GM11168 (cell line): ENCODE data around the gene BMAL1.

Experiments
- in situ Hi-C: fragments of 300-500 bp; cut with MboI; formaldehyde crosslinking; loops from one replicate; pipeline ENCODE4 v1.12.0; 2022; ENCODE audit warnings: low sequenced_read_pairs; ENCODE audit not compliant: unreplicated experiment

The BMAL1 gene

DNA sequence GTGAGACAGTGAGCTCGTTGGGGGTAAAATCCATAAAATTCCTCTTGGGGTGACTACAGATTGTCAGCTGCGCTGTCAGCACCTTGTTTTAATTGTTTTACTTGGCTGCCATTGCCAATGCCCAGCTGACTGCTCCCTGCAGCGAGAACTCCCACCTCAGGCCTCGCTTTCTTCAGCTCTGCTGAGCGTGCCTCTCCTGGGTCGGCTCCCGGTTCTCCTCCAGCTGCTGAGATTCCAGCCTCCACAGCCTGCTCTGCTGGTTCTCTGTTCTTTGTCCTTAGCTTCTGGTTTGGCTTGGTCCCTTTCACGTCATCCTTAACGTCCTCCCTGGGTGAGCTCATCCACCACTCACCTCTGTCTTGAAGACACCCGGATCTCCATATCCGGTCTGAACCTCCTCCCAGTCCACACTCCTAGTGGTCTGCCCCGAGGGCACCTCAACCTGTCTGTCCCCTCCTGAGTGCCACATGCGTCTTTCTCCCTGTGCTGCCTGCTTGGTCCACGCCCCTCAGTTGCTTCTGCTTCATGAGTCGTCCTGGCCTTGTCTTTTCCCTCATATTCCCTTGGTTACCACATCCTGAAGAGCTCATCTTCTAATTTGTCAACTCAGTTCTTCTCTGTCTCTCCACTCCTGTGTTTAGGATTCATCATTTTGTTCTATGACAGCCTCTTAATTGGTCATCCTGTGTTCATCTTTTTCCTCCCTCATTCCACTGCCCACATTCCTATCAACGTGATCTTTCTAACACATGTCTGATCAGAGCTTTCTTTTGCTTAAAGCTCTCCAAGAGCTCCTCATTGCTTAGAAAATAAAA is 35.6 kb downstream of the BMAL1 start:
- in situ Hi-C loops = no loop called here

DNA sequence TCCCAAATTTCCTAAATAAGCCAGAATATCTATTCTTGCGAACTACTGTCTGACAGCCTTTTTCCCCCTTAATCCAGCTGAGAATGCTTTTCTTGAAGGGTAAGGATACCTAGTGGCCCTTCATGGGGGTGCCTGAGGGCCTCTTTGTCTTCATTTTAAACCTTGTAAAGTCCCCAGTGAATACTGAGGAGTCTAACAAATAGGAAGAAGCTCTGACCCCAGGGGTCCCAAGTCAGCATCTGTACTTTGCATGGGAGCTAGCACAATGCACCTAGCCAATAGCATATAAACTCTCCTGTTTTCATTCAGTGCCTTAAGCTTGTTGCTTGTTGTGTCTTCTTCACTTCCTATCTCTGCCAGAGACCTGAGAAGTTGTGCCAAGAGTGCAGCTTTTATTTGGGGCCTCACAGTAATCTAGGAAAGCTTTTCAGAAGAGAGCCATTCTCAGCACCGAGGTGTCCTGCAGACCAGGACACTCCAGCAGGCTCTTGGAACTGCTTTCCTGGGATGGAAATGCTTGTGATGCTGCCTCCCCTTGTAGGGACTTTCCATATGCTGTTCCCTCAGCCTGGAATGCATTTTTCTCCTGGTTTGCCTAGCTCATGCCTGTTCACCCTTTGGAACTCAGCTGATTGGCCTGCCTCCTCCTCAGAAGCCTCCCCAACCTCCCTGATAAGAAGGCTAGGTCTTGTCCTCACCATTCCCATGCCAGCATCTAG is 37.2 kb downstream of the BMAL1 start:
- in situ Hi-C loops = no loop called here

DNA sequence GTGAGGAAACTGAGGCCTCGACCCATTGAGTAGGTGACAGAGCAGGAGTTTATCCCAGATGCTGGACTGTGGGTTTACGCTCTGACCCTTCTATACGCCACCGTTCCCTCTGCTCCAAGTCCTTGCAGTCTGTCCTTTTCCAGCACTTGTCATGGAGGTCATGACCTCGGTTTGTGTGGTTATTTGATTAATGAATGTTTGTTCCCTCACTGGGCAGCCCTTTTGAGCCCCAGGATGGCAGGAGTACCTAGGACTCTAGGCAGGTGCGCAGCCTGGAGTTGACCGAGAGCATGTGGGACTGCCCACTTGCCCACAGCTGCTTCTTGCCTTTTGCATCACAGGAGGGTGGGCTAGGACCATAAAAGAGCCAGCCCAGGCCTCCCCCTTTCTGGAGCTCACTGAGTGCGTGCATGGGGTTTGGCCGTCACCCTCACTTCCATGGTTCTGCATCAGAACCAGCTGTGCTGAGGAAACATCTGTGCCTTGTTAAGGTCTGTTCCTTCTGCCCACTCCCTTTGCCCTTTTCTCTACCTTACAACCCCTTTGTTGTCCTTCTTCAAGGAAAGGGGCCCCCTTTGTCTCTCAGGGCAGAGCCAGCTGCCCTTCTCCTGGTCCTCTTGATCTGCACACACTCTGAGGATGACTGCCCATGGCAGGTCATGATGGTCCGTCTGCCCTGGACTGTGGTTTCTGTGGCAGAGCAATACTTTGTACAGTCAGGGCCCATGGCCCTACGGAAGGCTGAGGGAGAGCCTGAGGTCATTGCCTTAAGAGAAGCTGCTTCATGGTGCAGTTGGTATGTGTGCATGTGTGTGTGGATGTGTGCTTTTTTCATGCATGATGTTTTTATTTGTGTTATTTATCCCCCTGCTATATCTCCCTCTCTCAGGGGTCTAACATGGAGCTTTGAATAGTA is 38.2 kb downstream of the BMAL1 start:
- in situ Hi-C loops = no loop called here

DNA sequence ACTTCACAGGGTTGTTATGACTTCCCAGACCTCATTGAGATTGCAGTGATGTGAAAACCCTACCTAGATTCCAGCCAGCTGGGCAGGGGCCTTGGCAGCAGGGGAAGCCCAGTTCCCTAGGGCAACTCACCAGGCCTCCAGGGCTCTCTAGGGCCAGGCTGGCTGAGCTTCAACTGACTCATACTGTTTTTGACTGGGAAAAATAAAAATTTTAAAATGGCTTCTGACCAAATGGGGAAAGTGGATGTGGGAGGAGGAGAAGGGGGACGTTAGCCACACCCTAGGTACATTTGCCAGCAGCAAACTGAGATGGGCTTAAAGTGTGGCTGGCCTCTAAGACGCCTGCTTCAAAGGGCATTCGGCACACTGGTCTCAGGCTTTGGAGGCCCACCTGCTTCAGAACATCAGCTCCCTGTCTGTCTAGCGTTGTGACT is 39.0 kb downstream of the BMAL1 start:
- in situ Hi-C loops = no loop called here

DNA sequence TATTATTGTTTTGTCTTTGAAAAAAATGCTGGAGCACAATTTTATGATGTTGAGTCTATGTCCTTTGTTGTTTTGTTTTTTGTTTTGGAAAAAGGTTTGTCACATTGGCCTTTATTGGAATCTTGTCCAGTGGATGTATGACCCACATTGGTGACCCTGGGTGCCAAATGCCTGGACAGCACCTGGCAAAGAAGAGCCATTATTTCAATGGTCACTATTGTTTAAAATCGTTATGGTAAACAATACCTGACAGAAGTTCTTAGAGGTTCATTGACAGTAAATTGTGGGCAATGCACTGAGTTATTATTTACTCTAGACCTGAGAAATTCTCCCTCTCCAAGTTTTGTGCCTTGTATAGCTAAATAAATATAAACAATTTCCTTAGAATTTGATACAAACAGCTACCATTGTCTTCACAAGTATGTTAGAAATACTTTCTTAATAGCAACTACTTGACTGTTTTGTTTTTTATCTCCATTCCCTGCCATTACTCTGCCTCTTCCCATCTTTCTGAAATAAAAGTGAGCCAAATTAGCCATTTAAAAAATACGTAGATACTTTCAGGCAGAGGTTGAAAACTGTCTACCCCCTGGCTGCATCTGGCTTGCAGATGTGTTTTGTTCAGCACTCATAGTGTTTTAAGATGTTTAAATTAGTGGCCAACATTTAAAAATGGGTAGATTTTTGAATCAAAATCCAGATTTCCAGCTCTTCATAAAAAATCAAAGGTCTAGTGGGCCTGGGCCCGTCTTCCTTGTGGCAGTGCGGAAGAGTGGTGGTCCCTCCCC is 39.9 kb downstream of the BMAL1 start:
- in situ Hi-C loops = no loop called here

DNA sequence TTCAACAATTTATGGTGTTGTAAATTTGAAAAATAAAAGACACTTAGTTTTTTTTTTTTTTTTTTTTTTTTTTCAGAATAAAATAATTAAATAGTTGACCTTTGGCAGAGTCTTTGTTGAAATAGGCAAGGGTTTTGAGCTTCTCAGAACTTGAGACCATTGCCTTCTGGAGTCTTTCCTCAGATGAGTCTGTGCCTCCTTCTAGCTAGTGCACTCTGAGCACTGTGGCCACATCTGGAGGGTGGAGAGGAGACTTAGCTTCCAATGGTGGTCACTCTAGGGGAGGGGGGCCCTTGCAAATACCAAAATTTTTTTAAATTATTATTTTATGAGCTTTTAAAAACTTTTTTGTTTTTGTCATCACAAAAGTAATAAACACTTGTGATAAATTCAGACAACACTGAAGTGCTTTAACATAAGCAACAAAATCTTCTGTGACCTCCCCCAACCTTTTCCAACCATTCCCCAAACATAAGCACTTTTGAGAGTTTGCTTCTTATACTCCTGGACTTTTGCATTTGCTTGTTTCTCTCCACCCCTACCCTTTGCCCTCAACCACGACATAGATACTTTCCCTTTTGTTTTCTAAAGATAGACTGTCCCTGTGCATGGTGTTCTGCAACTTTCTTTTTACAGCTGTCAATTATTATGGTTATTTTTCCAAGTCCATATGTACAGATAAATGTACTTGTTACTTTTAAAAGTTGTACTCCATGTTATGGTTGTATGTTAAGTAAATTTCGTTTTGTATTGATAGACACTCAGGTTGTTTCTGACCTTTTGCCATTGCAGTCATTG is 41.1 kb downstream of the BMAL1 start:
- in situ Hi-C loops = no loop called here

DNA sequence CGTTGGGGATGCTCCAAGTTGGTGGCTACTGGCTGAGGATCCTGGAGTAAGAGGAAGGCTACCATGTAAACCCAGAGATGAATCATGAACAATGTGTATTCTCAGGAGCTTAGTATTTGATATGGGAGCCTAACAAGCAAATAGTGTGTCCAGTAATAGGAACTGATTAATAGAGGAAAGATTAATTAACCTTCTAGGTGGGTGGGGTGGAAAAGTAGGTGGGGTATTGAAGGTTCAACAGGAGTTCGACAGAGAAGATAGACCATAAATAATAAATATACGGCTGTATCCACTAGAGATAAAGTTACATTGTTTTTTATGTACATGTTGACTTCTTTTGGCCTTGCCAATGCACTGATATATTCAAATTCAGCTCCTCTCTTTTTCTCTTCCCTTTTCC is 43.1 kb downstream of the BMAL1 start:
- in situ Hi-C loops = no loop called here

DNA sequence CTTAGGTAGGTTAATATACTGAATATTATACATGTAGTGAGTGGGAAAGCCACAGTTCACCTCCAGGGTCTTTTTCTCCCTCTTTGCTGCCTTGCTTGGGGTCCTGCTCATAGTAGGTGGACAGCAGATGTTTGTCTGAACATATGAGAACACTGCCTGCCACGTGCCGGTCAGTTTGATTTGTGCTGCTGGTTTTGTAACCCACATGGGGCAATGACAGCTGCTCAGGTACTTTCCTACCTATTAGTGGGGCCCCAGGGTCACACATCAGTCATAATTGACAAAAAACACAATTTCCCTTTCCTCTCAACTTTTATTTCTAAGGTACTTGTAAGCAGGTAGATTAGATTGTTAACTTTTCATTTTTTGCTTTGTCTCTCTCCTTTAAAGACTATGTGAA is 43.8 kb downstream of the BMAL1 start:
- in situ Hi-C loops = no loop called here

- in situ Hi-C loops = no loop called here
Measured at GRCh38 chr11:13324141-13324540, 46.6 kb downstream of the BMAL1 start.

GRCh38 chr11:13324709-13325108 is 47.1 kb downstream of the BMAL1 start:
- in situ Hi-C loops = no loop called here

DNA sequence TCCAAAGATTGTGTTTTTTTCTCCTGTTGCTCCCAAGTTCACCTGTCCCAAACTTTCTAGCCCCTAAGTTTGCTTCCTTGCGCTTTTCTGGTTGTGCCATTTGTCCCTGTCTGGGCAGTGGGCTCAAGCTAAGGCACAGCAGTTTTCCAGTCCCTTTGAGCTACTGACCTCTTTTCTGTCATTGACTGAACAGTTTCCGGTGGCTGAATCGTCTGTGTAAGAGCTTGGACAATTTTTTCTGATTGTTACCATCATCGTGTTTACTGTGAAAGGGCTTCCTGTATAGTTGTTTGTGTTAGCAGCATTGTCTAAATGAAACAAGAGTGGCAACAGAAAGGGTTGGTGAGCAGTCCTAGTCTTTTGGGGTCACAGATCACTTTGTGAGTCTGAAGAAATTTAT is 49.8 kb downstream of the BMAL1 start:
- in situ Hi-C loops = no loop called here

GRCh38 chr11:13328286-13328685 is 50.7 kb downstream of the BMAL1 start:
- in situ Hi-C loops = no loop called here

- in situ Hi-C loops = no loop called here
Measured at GRCh38 chr11:13329670-13330356, 52.2 kb downstream of the BMAL1 start.

DNA sequence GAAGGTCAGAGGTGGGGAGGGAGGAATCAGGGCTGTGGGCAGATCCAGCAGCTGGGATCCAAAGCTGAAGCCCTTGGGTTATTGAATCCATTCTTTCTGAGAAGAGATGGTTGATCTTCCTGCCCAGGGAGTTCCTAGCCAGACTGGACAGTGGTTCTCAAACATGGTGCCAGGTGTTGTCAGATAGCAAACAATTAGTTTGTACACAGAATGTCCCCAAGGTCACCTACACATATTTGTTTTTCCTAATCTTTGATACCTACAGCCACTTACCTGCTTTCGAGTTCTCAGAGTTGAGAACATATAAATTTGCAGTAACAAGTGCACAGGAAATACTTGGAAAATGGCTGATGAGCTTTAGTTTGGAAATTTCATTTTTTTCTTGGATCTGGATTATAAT is 54.5 kb downstream of the BMAL1 start:
- in situ Hi-C loops = no loop called here

DNA sequence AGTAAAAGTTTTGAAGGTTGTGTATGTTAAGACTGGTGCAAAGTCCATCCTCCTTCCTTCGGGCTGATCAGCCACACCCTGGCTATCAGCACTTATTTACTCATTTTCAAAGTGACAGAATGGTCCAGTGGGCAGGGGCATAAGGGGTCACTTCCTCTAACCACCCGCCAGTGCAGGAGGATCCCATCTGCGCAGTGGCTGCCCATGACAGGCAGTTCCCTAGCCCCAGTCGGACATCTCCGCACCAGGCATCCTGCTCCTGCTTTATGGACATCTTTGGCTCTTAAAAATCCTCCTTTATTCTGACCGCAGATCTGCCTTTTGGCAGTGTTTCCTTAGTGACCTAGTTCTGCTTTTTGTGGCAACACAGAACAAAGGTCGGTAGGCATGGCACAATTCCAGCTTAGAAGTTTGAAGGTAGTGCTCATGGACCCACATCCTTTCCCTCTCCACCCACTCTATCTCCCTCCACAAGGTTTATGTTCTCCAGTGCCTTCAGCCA is 55.9 kb downstream of the BMAL1 start:
- in situ Hi-C loops = no loop called here

DNA sequence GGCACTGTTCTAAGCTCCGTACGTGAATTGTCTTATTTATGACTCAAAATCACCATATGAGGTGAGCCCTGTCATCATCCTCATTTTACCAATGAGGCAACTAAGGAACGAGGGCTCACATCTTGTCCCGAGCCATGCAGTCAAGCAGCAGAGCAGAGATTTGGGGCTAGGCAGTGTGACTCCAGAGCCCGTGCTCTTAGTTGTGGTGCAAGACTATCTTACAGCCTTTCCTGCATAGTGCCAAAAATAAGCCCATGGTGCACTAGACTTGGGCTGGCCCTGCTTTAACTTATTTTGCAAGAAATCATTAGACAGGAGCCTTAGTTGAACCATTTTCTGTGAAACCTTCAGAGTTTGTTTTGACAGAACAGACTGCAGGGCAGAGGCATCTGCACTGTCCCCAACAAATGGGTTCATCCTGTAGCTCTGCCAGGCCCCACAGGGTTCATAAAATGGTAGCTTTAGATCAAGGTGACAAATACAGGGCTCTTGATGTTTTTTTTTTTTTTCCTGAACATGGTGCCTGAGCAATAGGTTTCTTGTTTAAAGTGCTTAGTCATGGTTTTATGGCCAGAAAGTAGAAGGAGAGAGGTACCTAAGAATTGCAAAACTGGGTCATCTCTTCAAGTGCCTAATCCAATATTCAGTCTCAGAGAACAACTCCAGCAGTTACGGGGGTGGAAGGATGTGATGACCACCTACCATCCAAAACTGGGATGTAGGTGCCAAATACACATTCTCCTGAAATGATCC is 56.6 kb downstream of the BMAL1 start:
- in situ Hi-C loops = no loop called here

DNA sequence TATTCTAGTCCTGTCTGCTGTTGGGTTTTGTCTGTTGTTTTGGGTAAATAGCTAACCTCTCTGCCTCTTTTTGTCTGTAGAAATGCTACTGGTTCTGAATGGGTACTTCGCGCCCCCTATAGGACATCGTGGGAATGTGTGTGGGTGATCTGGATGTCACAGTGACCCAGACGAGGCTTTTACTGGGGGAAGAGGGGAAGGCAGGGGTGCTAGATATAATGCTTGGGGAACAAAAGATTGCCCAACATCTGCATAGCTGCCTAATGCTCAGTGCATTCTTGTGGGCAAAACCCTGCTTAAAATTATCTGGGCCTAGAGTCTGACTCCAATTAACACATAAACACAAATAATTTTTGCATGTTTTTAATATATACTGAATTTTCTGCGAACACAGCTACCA is 57.7 kb downstream of the BMAL1 start:
- in situ Hi-C loops = no loop called here
